ENCODE results near the gene COL6A5.
"Not testable (repeated sequence)": the region's sequence is repeated elsewhere in the genome, so short reads cannot be mapped to it uniquely, and the experiment has no call there.

DNA sequence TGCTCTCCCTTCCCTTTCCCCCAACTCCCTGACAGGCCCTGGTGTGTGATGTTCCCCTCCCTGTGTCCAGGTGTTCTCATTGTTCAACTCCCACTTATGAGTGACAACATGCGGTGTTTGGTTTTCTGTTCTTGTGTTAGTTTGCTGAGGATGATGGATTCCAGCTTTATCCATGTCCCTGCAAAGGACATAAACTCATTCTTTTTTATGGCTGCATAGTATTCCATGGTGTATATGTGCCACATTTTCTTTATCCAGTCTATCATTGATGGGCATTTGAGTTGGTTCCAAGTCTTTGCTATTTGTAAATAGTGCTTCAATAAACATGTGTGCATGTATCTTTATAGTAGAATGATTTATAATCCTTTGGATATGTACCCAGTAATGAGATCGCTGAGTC is 2.8 kb downstream of the COL6A5 start:
- TF ChIP-seq, protein P1, sequence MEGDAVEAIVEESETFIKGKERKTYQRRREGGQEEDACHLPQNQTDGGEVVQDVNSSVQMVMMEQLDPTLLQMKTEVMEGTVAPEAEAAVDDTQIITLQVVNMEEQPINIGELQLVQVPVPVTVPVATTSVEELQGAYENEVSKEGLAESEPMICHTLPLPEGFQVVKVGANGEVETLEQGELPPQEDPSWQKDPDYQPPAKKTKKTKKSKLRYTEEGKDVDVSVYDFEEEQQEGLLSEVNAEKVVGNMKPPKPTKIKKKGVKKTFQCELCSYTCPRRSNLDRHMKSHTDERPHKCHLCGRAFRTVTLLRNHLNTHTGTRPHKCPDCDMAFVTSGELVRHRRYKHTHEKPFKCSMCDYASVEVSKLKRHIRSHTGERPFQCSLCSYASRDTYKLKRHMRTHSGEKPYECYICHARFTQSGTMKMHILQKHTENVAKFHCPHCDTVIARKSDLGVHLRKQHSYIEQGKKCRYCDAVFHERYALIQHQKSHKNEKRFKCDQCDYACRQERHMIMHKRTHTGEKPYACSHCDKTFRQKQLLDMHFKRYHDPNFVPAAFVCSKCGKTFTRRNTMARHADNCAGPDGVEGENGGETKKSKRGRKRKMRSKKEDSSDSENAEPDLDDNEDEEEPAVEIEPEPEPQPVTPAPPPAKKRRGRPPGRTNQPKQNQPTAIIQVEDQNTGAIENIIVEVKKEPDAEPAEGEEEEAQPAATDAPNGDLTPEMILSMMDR (conservative IDR thresholded peaks at IDR 0.05 in 1 of 2, IDR thresholded peaks at IDR 0.05 in 1 of 2; ENCODE audit: extremely low read depth in 1 of 2, insufficient read depth in 1 of 2, low read depth in 1 of 2, low read length in 2 of 2), result not testable (repeated sequence)
- TF ChIP-seq EZH2 (IDR thresholded peaks at IDR 0.05; ENCODE audit: borderline replicate concordance, low read length), result not testable (repeated sequence)
